C4-2B (cell line): ENCODE measurements around the gene MRNIP.
"Not testable (repeated sequence)": the region's sequence is repeated elsewhere in the genome, so short reads cannot be mapped to it uniquely, and the experiment has no call there.

ENCODE experiments used
- H3K27ac ChIP-seq: fragments of 450-650 bp; 2 replicates; pipeline ENCODE4 v1.5.1; 2017
- ZFX ChIP-seq: fragments of 450-650 bp; IDR thresholded peaks from 2 replicates; pipeline ENCODE4 v1.6.1; 2017
- TF ChIP-seq, protein P1 (sequence below): fragments of 450-650 bp; conservative IDR thresholded peaks from 2 replicates; pipeline ENCODE4 v1.5.1; 2017; ENCODE audit warnings: mild to moderate bottlenecking

MRNIP gene

DNA sequence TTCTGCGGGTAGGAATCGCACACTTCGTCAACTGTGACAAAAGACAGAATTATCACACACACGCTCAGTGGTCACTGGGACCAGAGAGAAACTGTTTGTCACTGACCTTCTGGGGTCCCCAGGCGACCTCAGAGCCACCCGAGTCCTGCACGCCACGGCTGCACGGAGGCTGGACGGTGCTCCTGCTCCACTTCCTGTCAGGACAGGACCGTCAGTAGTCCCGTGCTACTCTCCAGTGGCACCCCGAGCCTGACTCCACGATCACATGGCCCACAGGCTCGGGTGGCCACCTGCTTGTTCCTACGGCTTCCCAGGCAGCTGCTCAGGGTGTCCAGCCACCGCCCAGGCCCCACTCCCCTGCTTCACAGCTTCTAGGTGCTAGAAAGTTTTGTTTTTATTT lies 17.9 kb downstream of the MRNIP start:
- no peak for TF ChIP-seq ZFX
- TF ChIP-seq, protein P1, sequence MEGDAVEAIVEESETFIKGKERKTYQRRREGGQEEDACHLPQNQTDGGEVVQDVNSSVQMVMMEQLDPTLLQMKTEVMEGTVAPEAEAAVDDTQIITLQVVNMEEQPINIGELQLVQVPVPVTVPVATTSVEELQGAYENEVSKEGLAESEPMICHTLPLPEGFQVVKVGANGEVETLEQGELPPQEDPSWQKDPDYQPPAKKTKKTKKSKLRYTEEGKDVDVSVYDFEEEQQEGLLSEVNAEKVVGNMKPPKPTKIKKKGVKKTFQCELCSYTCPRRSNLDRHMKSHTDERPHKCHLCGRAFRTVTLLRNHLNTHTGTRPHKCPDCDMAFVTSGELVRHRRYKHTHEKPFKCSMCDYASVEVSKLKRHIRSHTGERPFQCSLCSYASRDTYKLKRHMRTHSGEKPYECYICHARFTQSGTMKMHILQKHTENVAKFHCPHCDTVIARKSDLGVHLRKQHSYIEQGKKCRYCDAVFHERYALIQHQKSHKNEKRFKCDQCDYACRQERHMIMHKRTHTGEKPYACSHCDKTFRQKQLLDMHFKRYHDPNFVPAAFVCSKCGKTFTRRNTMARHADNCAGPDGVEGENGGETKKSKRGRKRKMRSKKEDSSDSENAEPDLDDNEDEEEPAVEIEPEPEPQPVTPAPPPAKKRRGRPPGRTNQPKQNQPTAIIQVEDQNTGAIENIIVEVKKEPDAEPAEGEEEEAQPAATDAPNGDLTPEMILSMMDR: no peak
- no peak overlapping the region for H3K27ac ChIP-seq

DNA sequence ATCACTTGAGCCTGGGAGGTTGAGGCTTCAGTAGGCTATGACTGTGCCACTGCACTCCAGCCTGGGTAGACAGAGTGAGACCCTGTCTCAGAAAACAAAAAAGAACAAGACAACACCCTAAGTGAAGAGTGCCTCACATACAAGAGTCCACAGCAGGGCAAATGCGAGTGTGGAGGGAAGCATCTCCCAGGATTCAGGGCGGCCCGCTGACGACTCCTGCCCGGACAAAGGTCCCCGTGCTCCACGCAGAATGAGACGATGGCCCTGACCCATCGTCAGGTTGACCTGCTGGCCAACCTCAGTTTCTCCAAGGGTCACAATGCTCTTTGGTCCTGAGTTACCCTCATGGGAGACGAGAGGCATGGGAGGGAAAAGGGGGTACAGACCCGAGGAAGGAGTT lies 18.3 kb downstream of the MRNIP start:
- TF ChIP-seq ZFX: no peak
- TF ChIP-seq, protein P1: no peak
- H3K27ac ChIP-seq: no peak overlapping the region

DNA sequence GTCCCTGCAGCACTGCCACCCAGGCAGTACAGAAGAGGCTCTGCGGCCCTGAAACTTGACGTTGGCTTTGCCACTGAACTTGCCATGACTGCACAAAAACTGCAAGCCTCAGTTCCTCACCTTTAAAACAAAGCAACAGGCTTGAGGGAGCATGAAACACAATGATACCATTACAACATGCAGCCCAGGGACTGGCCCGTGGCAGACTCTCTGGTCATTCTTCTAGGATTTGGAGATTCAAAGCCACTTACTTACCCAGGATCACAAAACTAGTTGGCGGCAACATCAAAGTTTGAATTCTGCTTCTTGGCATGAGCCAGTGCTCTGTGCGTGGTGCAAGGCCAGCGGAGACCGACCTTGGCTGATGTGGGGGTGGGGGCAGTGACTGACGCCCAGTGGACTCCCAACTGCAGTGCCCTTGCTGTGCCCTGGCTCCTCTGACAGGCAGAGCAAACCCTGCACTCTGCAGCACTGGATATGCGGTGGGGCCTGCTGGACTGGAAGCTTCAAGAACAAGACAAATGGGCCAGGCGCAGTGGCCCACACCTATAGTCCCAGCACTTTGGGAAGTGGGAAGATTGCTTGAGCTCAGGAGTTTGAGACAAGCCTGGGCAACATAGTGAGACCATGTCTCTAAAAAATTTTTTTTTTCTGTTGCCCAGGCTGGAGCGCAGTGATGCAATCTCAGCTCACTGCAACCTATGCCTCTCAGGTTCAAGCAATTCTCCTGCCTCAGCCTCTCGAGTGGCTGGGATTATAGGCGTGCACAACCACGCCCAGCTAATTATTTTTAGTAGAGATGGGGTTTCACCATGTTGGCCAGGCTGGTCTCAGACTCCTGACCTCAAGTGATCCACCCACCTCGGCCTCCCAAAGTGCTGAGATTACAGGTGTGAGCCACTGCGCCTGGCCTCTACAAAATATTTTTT lies 19.0 kb downstream of the MRNIP start:
- TF ChIP-seq ZFX: no peak
- TF ChIP-seq, protein P1: no peak

DNA sequence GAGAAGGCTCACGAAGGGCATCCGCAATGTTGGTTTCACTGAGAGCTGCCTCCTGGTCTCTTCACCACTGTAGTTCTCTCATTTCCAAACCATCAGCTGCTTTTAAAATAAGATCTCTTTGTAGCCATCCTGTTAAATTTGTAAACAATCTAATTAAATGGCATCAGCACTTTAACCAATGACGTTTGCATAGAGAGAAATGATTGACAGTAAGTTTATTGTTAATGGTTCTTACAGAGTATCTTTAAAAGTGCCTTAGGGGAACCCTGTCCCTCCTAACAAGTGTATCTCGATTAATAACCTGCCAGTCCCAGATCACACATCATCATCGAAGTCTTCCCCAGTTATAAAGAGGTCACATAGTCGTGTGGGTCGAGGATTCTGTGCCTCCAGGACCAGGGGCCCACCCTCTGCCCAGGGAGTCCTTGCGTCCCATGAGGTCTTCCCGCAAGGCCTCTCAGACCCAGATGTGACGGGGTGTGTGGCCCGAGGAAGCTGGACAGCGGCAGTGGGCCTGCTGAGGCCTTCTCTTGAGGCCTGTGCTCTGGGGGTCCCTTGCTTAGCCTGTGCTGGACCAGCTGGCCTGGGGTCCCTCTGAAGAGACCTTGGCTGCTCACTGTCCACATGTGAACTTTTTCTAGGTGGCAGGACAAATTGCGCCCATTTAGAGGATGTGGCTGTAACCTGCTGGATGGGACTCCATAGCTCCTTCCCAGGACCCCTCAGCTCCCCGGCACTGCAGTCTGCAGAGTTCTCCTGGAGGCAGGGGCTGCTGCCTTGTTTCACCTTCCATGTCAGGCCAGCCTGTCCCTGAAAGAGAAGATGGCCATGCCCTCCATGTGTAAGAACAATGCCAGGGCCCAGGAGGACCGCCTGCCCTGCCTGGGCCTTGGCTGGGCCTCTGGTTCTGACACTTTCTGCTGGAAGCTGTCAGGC lies 21.3 kb downstream of the MRNIP start:
- TF ChIP-seq, protein P1: no peak
- TF ChIP-seq ZFX: no peak
- no peak overlapping the region for H3K27ac ChIP-seq

More for the DNA sequence above, 19.0 kb downstream of the MRNIP start:
- H3K27ac ChIP-seq: no peak overlapping the region

GRCh38 chr5:179836225-179837019 lies 22.2 kb downstream of the MRNIP start:
- no peak overlapping the region for H3K27ac ChIP-seq
- TF ChIP-seq, protein P1: no peak
- no peak for TF ChIP-seq ZFX

DNA sequence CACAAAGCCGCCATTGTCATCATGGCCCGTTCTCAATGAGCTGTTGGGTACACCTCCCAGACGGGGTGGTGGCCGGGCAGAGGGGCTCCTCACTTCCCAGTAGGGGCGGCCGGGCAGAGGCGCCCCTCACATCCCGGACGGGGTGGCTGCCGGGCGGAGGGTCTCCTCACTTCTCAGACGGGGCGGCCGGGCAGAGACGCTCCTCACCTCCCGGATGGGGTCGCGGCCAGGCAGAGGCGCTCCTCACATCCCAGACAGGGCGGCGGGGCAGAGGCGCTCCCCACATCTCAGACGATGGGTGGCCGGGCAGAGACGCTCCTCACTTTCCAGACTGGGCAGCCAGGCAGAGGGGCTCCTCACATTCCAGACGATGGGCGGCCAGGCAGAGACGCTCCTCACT lies 23.7 kb downstream of the MRNIP start:
- H3K27ac ChIP-seq: not testable (repeated sequence)

GRCh38 chr5:179834120-179834519 lies 24.5 kb downstream of the MRNIP start:
- no peak overlapping the region for H3K27ac ChIP-seq
- no peak for TF ChIP-seq ZFX
- TF ChIP-seq, protein P1: no peak
